Stimulated activated CD4-positive, alpha-beta T cell treated with anti-CD3 and anti-CD28 coated beads, Interleukin-15, amount 100 ng/mL, for 24 hours (primary cell): ENCODE results near the gene ZNF106.
A peak's percentile ranks its signal among the peaks of the same experiment; 100 is the strongest.

Experiments
- DNase-seq: peaks from one replicate; pipeline ENCODE4 v3.0.0-alpha.2; 2020

The ZNF106 gene

GRCh38 chr15:42490671-42491538, at the start of gene ZNF106:
TSS of gene ZNF106 (minus strand) at chr15:42491141. CDS start at chr15:42472289, 18,852 bp downstream.
- peak; percentile 88 for DNase-seq

GRCh38 chr15:42533246-42533645, 42.3 kb upstream of the ZNF106 start:
- DNase-seq: no peak

DNA sequence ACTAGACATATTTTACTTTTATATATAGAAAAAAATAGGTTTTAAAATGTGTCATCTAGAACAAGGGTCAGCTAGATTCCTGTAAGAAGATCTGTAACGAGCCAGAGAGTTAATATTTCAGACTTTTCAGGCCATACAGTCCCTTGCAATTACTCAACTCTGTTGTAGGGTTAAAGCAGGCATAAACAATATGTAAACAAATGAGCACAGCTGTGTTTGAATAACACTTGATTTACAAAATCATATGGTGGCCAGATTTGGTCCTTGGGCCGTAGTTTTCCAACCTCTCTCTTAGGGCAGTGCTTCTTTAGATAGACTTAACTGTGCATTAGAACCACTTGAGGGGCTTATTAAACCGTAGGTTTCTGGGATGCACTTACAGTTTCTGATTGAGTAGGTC, 38.0 kb upstream of the ZNF106 start:
- DNase-seq: no peak

DNA sequence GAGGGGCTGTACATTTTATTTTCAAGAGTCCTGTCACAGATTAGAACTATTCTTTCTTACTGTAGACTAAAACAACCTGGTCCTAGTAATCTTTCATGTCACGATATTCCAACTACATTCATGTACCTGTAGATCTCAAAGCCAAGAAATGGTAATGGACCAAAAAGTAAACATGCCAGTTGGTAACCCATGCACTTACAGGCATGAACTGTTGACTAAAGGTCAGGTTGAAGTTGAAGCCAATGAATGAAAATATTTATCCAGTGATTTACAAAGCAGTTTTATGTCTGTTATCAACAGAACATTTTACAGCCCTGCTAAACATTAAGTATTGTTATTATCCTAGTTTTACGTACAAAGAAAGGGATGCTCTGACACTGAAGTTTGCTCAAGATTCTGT, 32.4 kb upstream of the ZNF106 start:
- no peak for DNase-seq

DNA sequence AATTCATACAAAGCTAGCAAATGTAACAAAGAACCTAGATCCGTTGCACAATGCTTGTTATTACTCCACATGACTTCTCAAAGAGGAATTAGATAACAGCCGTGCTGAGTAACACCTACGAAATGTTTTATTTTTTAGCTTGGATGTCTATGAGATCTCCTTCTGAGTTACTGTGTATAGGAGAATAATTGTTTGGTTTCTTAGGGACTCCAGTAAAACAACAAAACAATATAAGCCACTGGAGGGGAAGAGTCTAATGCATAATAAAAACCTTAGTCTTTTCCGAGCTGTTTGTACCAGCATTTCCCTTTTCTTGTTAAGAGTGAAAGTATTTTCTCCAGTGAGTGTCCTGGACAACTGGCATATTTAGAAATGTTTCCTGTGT, 20.1 kb upstream of the ZNF106 start:
- DNase-seq: no peak

- no peak for DNase-seq
Observed at GRCh38 chr15:42510258-42511006, 19.5 kb upstream of the ZNF106 start.

- no peak for DNase-seq
Observed at GRCh38 chr15:42508263-42508690, 17.3 kb upstream of the ZNF106 start.

DNA sequence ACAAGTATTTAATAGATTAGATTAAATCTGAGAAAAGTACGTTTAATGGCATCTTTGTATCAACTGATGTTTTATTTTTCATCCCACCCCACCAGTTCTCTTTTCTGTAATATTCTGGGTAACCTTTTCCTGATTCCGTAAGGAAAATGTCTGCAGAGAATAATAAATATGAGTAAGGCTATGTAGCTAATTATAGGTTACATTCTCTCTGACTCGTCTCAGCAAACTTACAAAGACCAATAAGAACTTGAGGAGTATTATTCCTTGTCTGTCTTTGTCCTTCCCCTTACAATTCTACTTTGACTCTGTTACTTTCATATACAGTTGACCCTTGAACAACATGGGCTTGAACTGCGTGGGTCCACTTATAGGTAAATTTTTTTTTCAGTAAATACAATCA, 16.6 kb upstream of the ZNF106 start:
- DNase-seq: no peak

- no peak for DNase-seq
Observed at GRCh38 chr15:42504631-42505030, 13.7 kb upstream of the ZNF106 start.

GRCh38 chr15:42503825-42504224, 12.9 kb upstream of the ZNF106 start:
- no peak for DNase-seq

DNA sequence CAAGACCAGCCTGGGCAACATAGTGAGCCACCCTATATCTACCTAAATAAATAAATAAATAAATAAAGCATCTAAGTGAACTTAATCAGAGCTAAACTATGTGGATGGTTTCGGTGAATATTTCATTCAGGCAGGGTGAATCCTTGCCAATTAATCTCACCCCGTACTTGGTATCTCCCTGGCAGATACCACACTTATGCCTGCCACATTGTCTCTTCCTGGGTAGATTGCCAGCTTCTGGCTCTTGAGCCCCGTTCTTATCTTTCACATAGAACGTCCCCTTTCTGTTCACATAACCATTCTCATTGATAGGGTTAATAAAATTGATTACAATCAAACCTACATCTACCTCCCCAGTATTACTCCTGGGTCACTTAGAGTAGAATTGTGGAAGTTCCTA, 11.5 kb upstream of the ZNF106 start:
- no peak for DNase-seq

DNA sequence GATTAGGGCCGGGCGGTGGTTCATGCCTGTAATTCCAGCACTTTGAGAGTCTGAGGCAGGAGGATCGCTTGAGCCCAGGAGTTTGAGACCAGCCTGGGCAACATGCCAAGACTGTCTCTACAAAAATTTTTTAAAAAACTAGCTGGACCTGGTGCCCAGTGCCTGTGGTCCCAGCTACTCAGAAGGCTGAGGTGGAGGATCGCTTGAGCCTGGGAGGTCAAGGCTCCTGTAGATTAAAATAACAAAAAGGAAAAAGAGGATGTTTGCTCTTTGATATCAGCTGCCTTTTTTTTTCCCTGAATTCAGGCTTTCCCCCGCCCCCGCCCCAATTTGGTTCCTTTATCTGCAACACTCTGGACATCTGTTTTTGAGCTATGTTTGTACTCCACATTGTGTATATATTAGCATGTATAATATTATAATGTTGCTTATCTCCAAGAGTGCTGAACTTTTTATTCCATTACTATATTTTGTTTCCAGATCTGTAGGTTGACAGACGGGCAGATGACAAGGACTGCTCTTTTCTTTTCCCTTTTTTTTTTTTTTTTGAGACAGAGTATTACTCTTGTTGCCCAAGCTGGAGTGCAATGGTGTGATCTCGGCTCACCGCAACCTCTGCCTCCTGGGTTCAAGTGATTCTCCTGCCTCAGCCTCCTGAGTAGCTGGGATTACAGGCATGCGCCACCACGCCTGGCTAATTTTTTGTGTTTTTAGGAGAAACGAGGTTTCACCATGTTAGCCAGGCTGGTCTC, 9.1 kb upstream of the ZNF106 start:
- no peak for DNase-seq

DNA sequence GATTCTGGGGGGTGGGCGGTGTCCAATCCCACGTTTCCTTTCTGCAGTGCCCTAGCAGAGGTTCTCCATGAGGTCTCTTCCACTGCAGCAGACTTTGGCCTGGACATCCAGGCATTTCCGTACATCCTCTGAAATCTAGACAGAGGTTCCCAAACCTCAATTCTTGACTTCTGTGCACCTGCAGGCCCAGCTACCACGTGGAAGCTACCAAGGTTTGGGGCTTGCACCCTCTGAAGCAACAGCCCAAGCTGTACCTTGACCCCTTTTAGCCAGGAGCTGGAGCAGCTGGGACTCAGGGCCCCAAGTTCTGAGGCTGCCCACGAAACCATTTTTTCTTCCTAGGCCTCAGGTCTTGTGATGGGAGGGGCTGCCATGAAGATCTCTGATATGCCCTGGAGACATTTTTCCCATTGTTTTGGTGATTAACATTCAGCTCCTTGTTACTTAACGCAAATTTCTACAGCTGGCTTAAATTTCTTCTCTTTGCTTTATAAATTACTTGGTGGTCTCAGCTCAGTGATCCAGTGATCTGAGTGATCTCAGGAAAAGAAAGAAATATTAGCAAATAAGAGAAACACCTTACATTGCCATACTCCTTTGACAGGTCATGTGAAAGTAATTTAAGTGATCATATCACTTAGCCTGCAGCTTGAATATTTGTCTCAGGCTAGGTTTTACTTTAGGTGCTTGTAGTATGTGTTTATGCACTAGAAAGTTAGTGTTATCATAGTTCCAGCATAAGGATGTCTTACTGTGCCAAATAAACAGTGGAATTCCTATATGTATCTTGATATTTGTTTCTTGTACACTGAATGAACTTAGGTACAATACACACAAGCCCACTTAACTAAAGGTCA, 7.5 kb upstream of the ZNF106 start:
- DNase-seq: no peak

GRCh38 chr15:42495361-42496212, 4.6 kb upstream of the ZNF106 start, which contains the start of gene SNAP23:
TSS of gene SNAP23 (plus strand) at chr15:42495634. CDS start at chr15:42511847, 16,213 bp downstream.
- peak; percentile 88 for DNase-seq

DNA sequence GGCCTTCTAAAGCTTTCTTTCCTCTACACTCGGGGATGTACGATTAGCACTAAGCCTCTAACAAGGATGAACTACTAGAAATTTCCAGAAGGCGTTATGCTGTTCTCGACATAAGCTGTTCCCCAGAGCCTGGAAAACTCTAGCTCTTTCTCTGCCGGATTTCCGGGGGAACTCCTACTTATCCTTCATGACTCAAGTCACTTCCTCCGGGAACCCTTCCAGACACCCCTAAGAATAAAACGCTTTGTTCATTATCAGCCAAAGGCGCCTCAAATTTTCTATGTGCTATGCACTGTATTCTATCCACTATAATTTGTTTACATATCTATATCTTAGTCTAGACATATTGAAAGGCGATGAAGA, 4.0 kb upstream of the ZNF106 start:
- no peak for DNase-seq

DNA sequence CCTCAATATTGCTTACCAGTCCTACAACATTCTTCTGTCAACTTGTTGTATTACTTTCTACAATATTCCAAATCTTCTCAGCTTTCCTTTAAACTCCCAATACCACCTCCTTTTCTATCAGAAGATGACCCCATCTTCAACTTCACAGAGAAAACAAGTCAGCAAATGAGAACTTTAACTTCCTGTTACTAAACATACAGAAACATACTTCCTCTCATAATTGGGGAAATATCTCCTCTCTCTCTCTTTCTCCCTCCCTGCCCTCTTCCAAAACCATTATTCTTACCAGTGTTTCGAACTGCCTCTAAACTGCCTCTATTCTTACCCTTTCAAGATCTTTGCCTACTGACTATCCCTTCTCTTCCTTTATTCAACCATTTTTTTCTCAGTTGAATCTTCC, 2.7 kb upstream of the ZNF106 start:
- no peak for DNase-seq

GRCh38 chr15:42491539-42492225, 741 bp upstream of the ZNF106 start:
- DNase-seq: no peak

GRCh38 chr15:42490291-42490670, 660 bp downstream of the ZNF106 start:
- no peak for DNase-seq

GRCh38 chr15:42483677-42484076, 7.3 kb downstream of the ZNF106 start:
- DNase-seq: no peak

DNA sequence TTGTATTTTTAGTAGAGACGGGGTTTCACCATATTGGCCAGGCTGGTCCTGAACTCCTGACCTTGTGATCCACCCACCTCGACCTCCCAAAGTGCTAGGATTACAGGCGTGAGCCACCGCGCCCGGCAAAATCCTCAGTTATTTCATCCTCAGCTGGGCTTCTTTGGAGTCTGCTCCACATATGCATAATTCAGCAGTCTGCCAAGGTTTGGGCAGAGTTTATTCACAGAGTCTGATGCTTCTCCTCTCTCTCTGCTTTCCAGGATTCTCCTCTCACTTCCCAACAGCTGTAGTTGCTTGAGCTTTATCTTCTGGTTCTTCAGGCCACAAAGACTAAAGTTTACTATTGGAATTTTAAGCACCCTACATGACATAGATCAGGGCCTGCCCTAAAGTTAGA, 8.2 kb downstream of the ZNF106 start:
- DNase-seq: no peak

GRCh38 chr15:42474827-42475226, 16.1 kb downstream of the ZNF106 start:
- no peak for DNase-seq
